ENCODE data around the gene ZNF560.
"Not testable (repeated sequence)": the region's sequence is repeated elsewhere in the genome, so short reads cannot be mapped to it uniquely, and the experiment has no call there.

ZNF560 gene

DNA sequence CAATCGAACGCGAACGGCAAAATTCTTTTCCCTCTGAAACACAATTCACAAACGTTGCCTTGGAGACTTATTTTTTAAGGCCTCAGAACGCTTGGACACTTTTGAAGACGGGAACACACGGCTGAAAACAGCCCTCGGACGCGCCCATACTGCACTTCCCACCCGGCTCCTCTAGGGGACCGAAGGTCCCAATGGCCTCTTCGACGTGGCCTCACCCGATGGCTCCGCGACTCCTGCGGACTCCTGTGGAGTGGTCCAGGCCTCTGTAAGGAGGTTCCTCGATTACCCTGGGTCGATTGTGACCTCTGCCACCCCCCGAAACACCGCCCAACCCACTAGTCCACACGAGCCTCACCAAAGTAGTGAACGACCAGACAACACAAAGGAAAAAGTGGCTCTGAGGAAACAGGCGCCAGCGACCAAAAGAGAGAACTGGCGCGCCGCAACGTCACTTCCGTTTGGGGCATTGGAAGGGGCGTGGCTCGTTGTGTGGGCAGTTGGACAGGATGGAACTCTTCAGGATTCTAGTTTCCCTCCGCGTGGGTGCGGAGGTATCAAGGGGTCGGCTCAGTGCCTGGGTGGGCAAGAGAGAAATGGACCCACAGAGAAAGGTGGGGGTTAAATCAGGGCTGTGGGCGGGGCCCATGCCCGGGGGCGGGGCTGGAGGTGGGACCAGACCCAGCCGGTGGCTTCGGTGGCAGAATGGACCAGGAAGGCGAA, at the start of gene ZNF560:
TSS of gene ZNF560 (minus strand) at position 434 of the 720 bp plus-strand sequence. CDS start 23,303 bp downstream, outside the sequence.
- no peak for DNase-seq (ENCODE audit: low read depth)
- H3K4me3 ChIP-seq (ENCODE audit: low read depth, low read length): peak within 1 kb of the TSS; percentile 24; the same call in 1 of the 2 replicates
- TF ChIP-seq, protein P1, sequence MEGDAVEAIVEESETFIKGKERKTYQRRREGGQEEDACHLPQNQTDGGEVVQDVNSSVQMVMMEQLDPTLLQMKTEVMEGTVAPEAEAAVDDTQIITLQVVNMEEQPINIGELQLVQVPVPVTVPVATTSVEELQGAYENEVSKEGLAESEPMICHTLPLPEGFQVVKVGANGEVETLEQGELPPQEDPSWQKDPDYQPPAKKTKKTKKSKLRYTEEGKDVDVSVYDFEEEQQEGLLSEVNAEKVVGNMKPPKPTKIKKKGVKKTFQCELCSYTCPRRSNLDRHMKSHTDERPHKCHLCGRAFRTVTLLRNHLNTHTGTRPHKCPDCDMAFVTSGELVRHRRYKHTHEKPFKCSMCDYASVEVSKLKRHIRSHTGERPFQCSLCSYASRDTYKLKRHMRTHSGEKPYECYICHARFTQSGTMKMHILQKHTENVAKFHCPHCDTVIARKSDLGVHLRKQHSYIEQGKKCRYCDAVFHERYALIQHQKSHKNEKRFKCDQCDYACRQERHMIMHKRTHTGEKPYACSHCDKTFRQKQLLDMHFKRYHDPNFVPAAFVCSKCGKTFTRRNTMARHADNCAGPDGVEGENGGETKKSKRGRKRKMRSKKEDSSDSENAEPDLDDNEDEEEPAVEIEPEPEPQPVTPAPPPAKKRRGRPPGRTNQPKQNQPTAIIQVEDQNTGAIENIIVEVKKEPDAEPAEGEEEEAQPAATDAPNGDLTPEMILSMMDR (IDR thresholded peaks at IDR 0.05; ENCODE audit: control insufficient read depth, extremely low read depth, insufficient read depth): no peak

DNA sequence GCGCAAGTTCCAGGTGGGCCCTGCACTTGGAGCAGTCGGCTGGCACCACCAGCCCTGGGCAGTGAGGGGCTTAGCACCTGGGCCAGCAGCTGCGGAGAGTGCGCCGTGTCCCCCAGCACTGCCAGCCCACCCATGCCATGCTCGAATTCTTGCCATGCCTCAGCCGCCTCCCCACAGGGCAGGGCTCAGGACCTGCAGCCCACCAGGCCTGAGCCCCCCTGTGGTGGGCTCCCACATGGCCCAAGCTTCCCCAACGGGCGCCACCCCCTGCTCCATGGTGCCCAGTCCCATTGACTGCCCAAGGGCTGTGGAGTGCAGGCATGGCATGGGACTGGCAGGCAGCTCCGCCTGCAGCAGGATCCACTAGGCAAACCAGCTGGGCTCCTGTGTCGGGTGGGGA, 49.5 kb upstream of the ZNF560 start:
- TF ChIP-seq, protein P1 (IDR thresholded peaks at IDR 0.05; ENCODE audit: control insufficient read depth, extremely low read depth, insufficient read depth): no peak
- H3K4me3 ChIP-seq (ENCODE audit: low read depth, low read length): no peak overlapping the region
- DNase-seq (ENCODE audit: low read depth): no peak

DNA sequence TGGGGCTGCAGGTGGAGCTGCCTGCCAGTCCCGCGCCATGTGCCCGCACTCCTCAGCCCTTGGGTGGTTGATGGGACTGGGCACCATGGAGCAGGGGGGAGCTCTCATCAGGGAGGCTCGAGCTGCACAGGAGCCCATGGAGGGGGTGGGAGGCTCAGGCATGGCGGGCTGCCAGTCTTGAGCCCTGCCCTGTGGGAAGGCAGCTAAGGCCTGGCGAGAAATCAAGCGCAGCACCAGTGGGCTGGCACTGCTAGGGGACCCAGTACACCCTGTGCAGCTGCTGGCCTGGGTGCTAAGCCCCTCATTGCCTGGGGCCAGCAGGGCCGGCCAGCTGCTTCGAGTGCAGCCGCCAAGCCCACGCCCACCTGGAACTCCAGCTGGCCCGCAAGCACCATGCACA, 42.9 kb upstream of the ZNF560 start:
- not testable (repeated sequence) for H3K4me3 ChIP-seq (ENCODE audit: low read depth, low read length); DNase-seq (ENCODE audit: low read depth)

DNA sequence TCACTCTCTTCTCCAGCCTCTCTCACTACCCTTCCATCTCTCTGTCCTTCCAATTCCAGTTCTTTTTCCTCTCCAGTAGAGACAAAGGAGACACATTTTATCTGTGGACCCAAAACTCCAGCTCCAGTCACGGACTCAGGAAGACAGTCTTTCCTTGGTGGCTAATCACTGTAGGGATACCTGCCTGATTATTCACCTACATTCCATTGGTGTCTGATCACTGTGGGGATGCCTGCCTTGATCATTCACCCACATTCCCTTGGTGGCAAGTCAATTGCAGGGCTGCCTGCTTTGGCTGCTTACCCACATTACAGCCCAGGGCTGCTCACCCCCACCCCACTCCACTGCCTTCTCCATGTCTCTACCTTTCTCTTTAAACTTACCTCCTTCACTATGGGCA, 41.5 kb upstream of the ZNF560 start:
- not testable (repeated sequence) for DNase-seq (ENCODE audit: low read depth); H3K4me3 ChIP-seq (ENCODE audit: low read depth, low read length)

GRCh38 chr19:9539201-9539600, 40.8 kb upstream of the ZNF560 start:
- peak overlapping the region; percentile 96 for H3K4me3 ChIP-seq (ENCODE audit: low read depth, low read length)
- DNase-seq (ENCODE audit: low read depth): not testable (repeated sequence)

GRCh38 chr19:9538183-9539058, 40.0 kb upstream of the ZNF560 start, which contains the start of gene ZNF426:
Gene ZNF426 (minus strand): TSS chr19:9538645. CDS start chr19:9536232, 2,413 bp downstream.
- DNase-seq (ENCODE audit: low read depth): peak; percentile 80
- H3K4me3 ChIP-seq (ENCODE audit: low read depth, low read length): peak within 1 kb of the TSS; percentile 96
- TF ChIP-seq, protein P1 (IDR thresholded peaks at IDR 0.05; ENCODE audit: control insufficient read depth, extremely low read depth, insufficient read depth): no peak

DNA sequence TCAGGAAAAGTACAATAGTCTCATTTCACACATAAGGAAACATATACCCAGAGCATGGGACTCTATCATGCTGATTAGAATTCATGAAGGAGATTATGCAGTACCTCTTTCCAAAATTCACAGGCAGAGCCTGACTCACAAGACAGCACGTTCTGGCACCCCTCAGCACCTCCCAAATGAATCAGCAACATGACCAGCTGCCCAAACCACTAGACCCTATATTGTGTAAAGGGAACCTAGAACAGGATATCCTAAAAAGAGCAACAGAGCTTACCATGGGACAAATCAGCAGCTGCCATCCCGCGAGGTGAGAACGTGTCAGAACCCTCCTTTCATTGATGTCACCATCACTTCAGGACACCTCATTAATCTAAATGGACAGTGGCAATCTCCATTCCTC, 37.5 kb upstream of the ZNF560 start:
- TF ChIP-seq, protein P1 (IDR thresholded peaks at IDR 0.05; ENCODE audit: control insufficient read depth, extremely low read depth, insufficient read depth): no peak
- DNase-seq (ENCODE audit: low read depth): no peak
- no peak overlapping the region for H3K4me3 ChIP-seq (ENCODE audit: low read depth, low read length)

DNA sequence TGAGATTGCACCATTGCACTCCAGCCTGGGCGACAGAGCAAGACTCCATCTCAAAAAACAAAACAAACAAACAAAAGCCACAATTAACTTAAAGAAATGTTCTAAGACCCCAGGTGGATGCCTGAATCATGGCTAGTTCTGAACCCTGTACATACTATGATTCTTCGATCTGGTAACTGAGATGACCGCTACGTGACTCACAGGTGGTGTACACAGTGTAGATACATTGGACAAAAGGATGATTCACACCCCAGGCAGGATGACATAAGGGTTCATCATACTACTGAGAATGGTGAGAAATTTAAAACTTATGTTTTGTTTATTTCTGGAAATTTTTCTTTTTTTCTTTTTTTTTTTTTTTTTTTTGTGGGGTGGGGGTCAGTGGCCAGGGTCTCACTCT, 33.5 kb upstream of the ZNF560 start:
- no peak overlapping the region for H3K4me3 ChIP-seq (ENCODE audit: low read depth, low read length)
- no peak for DNase-seq (ENCODE audit: low read depth)
- TF ChIP-seq, protein P1 (IDR thresholded peaks at IDR 0.05; ENCODE audit: control insufficient read depth, extremely low read depth, insufficient read depth): no peak
